HCT116 (cell line): Measurements from ENCODE around the gene SLC39A1. TPM values are rescaled to one million over a fixed set of nuclear protein-coding genes. Genes with fewer than 3 reads are reported as not detected.

Source experiments
- ATAC-seq: fragments of 200-7000 bp; cut with Tn5 transposase; 2 replicates; pipeline ENCODE4 v1.9.1; 2020; ENCODE audit warnings: mild to moderate bottlenecking, moderate library complexity
- BruUV-seq: library from RNA; stranded (reverse); fragments of 400-500 nt; replicated peaks from 2 replicates; lab custom pipeline; 2021; lab: Mats Ljungman, UMichigan
- CTCF ChIA-PET: fragments of 300-600 bp; sonication (Branson Sonifier 250); formaldehyde crosslinking; loops from one replicate; lab custom pipeline; 2021; ENCODE audit warnings: antibody characterized with exemption; lab: Charles Lee
- POLR2A ChIA-PET: fragments of 300-600, 350-600 bp; sonication (Branson Sonifier 250); formaldehyde crosslinking; loops from one replicate; lab custom pipeline; 2021; ENCODE audit warnings: antibody characterized with exemption; lab: Charles Lee
- RAD21 ChIA-PET, 2 experiments: fragments of 300-600 bp; sonication (Branson Sonifier 250); formaldehyde crosslinking; loops; one replicate each; lab custom pipeline; 2023; ENCODE audit warnings: low total read pairs in 2 of 2; ENCODE audit not compliant: uncharacterized antibody in 2 of 2, unreplicated experiment in 2 of 2, low non-redundant PET in 1 of 2; lab: Charles Lee
- DNase-seq: peaks from one replicate; pipeline ENCODE4 v3.0.0-alpha.2; 2010; ENCODE audit warnings: low read depth, low spot score
- H2AFZ ChIP-seq: fragments of 200-600 bp; shearing (Covaris generic), sonication (generic); 2 replicates; pipeline ENCODE4 v1.6.1; 2017; ENCODE audit warnings: low read depth, mixed run types, mixed read lengths, antibody characterized with exemption, low read length; ENCODE audit not compliant: poor library complexity, severe bottlenecking
- H3K27ac ChIP-seq: 2 replicates; pipeline ENCODE4 v1.5.1; 2012; ENCODE audit warnings: low read depth, low read length
- H3K27me3 ChIP-seq: fragments of 200-600 bp; sonication (generic); 2 replicates; pipeline ENCODE4 v1.6.1; 2016; ENCODE audit warnings: mixed run types, low read length, mixed read lengths; ENCODE audit not compliant: insufficient read depth
- H3K36me3 ChIP-seq, 2 experiments: fragments of 200-500 bp in 1 of 2; fragments of 200-600 bp in 1 of 2; sonication (Bioruptor generic) in 1 of 2; sonication (generic) in 1 of 2; 2 replicates each; pipeline versions ENCODE4 v1.5.1 to v1.6.1; 2014 to 2016; ENCODE audit warnings: low read length in 2 of 2, inconsistent platforms in 1 of 2, mixed read lengths in 1 of 2, mixed run types in 1 of 2; ENCODE audit not compliant: insufficient read depth in 2 of 2, control insufficient read depth in 1 of 2
- H3K4me1 ChIP-seq, 2 experiments: fragments of 200-600 bp in 1 of 2; sonication (generic) in 1 of 2; 2 replicates each; pipeline versions ENCODE4 v1.5.1 to v1.6.1; 2012 to 2017; ENCODE audit warnings: low read length in 2 of 2, inconsistent platforms in 1 of 2, mild to moderate bottlenecking in 1 of 2, mixed read lengths in 1 of 2, mixed run types in 1 of 2, moderate library complexity in 1 of 2; ENCODE audit not compliant: insufficient read depth in 2 of 2, control insufficient read depth in 1 of 2
- H3K4me2 ChIP-seq: fragments of 200-600 bp; sonication (generic); 2 replicates; pipeline ENCODE4 v1.6.1; 2017; ENCODE audit warnings: mixed run types, low read length, mixed read lengths
- H3K4me3 ChIP-seq, 2 experiments: fragments of 200-600 bp in 1 of 2; sonication (generic) in 1 of 2; replicated peaks in 1 of 2; 2 replicates each; pipeline ENCODE4 v1.5.1; 2011 to 2016; ENCODE audit warnings: low read length in 2 of 2, control low read depth in 1 of 2, low read depth in 1 of 2, mild to moderate bottlenecking in 1 of 2, mixed read lengths in 1 of 2, mixed run types in 1 of 2
- H3K79me2 ChIP-seq: fragments of 200-600 bp; sonication (generic); 2 replicates; pipeline ENCODE4 v1.6.1; 2017; ENCODE audit warnings: mild to moderate bottlenecking, mixed run types, low read length, moderate library complexity, mixed read lengths; ENCODE audit not compliant: insufficient read depth
- H3K9ac ChIP-seq: fragments of 200-600 bp; sonication (generic); 2 replicates; pipeline ENCODE4 v1.6.1; 2016; ENCODE audit warnings: low read length, mixed read lengths
- H3K9me2 ChIP-seq: fragments of 200-600 bp; sonication (generic), shearing (Covaris generic); 2 replicates; pipeline ENCODE4 v1.6.1; 2017; ENCODE audit warnings: mixed run types, mild to moderate bottlenecking, moderate library complexity; ENCODE audit not compliant: insufficient read depth
- H3K9me3 ChIP-seq, 2 experiments: fragments of 200-500 bp in 1 of 2; fragments of 200-600 bp in 1 of 2; sonication (Bioruptor generic) in 1 of 2; sonication (generic) in 1 of 2; 2 replicates each; pipeline ENCODE4 v1.6.1; 2014 to 2017; ENCODE audit warnings: low read length in 2 of 2, mixed read lengths in 2 of 2, inconsistent platforms in 1 of 2, low read depth in 1 of 2, mild to moderate bottlenecking in 1 of 2, mixed run types in 1 of 2, moderate library complexity in 1 of 2; ENCODE audit not compliant: control insufficient read depth in 1 of 2, insufficient read depth in 1 of 2
- H4K20me1 ChIP-seq: fragments of 200-600 bp; sonication (generic), shearing (Covaris generic); 2 replicates; pipeline ENCODE4 v1.6.1; 2017; ENCODE audit warnings: mixed run types, mild to moderate bottlenecking, moderate library complexity; ENCODE audit not compliant: insufficient read depth
- CBX3 ChIP-seq: IDR thresholded peaks from 2 replicates; pipeline ENCODE4 v1.6.1; 2012; ENCODE audit warnings: low read depth
- CEBPB ChIP-seq: IDR thresholded peaks from 2 replicates; pipeline ENCODE4 v1.6.1; 2012; ENCODE audit warnings: low read depth
- EGR1 ChIP-seq: IDR thresholded peaks from 2 replicates; pipeline ENCODE4 v1.6.1; 2012; ENCODE audit warnings: low read depth
- EZH2 ChIP-seq: fragments of 200-600 bp; sonication (generic); IDR thresholded peaks from 2 replicates; pipeline ENCODE4 v1.6.1; 2017; ENCODE audit warnings: antibody characterized with exemption, mixed run types
- EZH2phosphoT487 ChIP-seq: fragments of 200-600 bp; IDR thresholded peaks from 2 replicates; pipeline ENCODE4 v1.6.1; 2018; ENCODE audit warnings: antibody characterized with exemption, borderline replicate concordance
- MAX ChIP-seq: IDR thresholded peaks from 2 replicates; pipeline ENCODE4 v1.6.1; 2012
- POLR2A ChIP-seq: IDR thresholded peaks from 2 replicates; pipeline ENCODE4 v1.7.0; 2011; ENCODE audit warnings: borderline replicate concordance; ENCODE audit not compliant: insufficient read depth, insufficient read length; ENCODE audit errors: extremely low read depth
- POLR2AphosphoS5 ChIP-seq: IDR thresholded peaks from 2 replicates; pipeline ENCODE4 v1.6.1; 2011; ENCODE audit warnings: mild to moderate bottlenecking, low read depth, low read length, moderate library complexity
- RAD21 ChIP-seq: IDR thresholded peaks from 2 replicates; pipeline ENCODE4 v1.6.1; 2012; ENCODE audit warnings: low read depth, mild to moderate bottlenecking
- REST ChIP-seq: IDR thresholded peaks from 2 replicates; pipeline ENCODE4 v1.6.1; 2012; ENCODE audit warnings: low read depth
- SIN3A ChIP-seq: IDR thresholded peaks from 2 replicates; pipeline ENCODE4 v1.6.1; 2012; ENCODE audit warnings: low read depth
- SP1 ChIP-seq: IDR thresholded peaks from 2 replicates; pipeline ENCODE4 v1.6.1; 2012; ENCODE audit warnings: low read depth
- SRF ChIP-seq: IDR thresholded peaks from 2 replicates; pipeline ENCODE4 v1.6.1; 2012; ENCODE audit warnings: low read depth
- TCF7L2 ChIP-seq: IDR thresholded peaks from 2 replicates; pipeline ENCODE4 v1.7.0; 2011; ENCODE audit warnings: borderline replicate concordance, inconsistent platforms; ENCODE audit not compliant: insufficient read depth, insufficient read length; ENCODE audit errors: extremely low read depth
- ZBTB33 ChIP-seq: IDR thresholded peaks from 2 replicates; pipeline ENCODE4 v1.6.1; 2011; ENCODE audit warnings: mild to moderate bottlenecking, low read length, moderate library complexity; ENCODE audit not compliant: insufficient replicate concordance; ENCODE audit errors: extremely low read depth
- ZFX ChIP-seq: fragments of 450-650 bp; IDR thresholded peaks from 2 replicates; pipeline ENCODE4 v1.6.1; 2017
- ZNF274 ChIP-seq: fragments of 200-500 bp; sonication (Bioruptor generic); IDR thresholded peaks from 2 replicates; pipeline ENCODE4 v1.6.1; 2014; ENCODE audit warnings: mild to moderate bottlenecking, low read depth, low read length, inconsistent platforms
- intact Hi-C: fragments of 100-400 bp; cut with micrococcal nuclease; formaldehyde crosslinking; loops from 2 replicates; pipeline ENCODE4 v1.10.0; 2022
- total RNA-seq: library from RNA; stranded (reverse); gene quantifications from one replicate; pipeline ENCODE4 v1.2.1, GENCODE V29; 2021; ENCODE audit not compliant: unreplicated experiment

The SLC39A1 gene
- total RNA-seq, 1 experiment from 2014 or later = 51.5 TPM

GRCh38 chr1:153928245-153928644 lies 35.1 kb downstream of the SLC39A1 start:
- ChIA-PET CTCF (interaction anchor here (1.4 kb wide), 1 partner anchor 18 kb away, joined by 5 read pairs; the partner anchor contains the start of gene DENND4B), RAD21 (no interaction called here), POLR2A (no interaction called here)
- Histone ChIP-seq H3K4me1 (peaks cover 8 to 13% of the 10 kb centered on the region in 2 experiments; a peak in 3 of 4 replicates), H3K36me3 (peaks cover 4 to 8% of the 10 kb centered on the region in 2 experiments; a peak in 2 of 4 replicates), H3K27me3 (no peaks in the 10 kb centered on the region), H2AFZ (no peak overlapping the region), H3K9me2 (no peaks in the 10 kb centered on the region), H3K79me2 (no peaks in the 10 kb centered on the region), H3K9ac (no peak overlapping the region), H3K9me3 (no peaks in the 10 kb centered on the region), H3K27ac (no peak overlapping the region), H4K20me1 (no peaks in the 10 kb centered on the region), H3K4me3 (no peak overlapping the region), H3K4me2 (no peak overlapping the region)
- DNase-seq (no peak), ATAC-seq (no peak)
- intact Hi-C loops = no loop called here
- no peak for TF ChIP-seq POLR2AphosphoS5
- no peak for TF ChIP-seq EZH2phosphoT487
- no peak for TF ChIP-seq ZNF274
- TF ChIP-seq SRF = no peak
- no peak for TF ChIP-seq POLR2A
- no peak for TF ChIP-seq CBX3
- TF ChIP-seq SP1 = no peak
- TF ChIP-seq ZFX = no peak
- TF ChIP-seq SIN3A = no peak
- TF ChIP-seq CEBPB = no peak
- TF ChIP-seq RAD21 = no peak
- TF ChIP-seq MAX = no peak
- no peak for TF ChIP-seq EGR1
- TF ChIP-seq ZBTB33 = no peak
- no peak for TF ChIP-seq EZH2
- no peak for TF ChIP-seq TCF7L2
- no peak for TF ChIP-seq REST
- BruUV-seq = no TSS peak
